OCI-LY7 (cell line): ENCODE data around the gene IFNA2. TPM values are rescaled to one million over a fixed set of nuclear protein-coding genes. Genes with fewer than 3 reads are reported as not detected.

ENCODE experiments used
- BruUV-seq: library from RNA; stranded (reverse); fragments of 400-500 nt; replicated peaks from 2 replicates; lab custom pipeline; 2021; lab: Mats Ljungman, UMichigan
- CTCF ChIA-PET: fragments of 300-600 bp; sonication (Branson Sonifier 250); formaldehyde crosslinking; loops from one replicate; lab custom pipeline; 2022; ENCODE audit warnings: antibody characterized with exemption; ENCODE audit not compliant: unreplicated experiment; lab: Charles Lee
- POLR2A ChIA-PET: fragments of 300-600 bp; sonication (Branson Sonifier 250); formaldehyde crosslinking; loops from one replicate; lab custom pipeline; 2022; ENCODE audit warnings: antibody characterized with exemption; lab: Charles Lee
- DNase-seq: peaks from one replicate; pipeline ENCODE4 v3.0.0-alpha.2; 2015; ENCODE audit warnings: low spot score
- H2AFZ ChIP-seq: fragments of 200-600 bp; sonication (generic), shearing (Covaris generic); 2 replicates; pipeline ENCODE4 v1.6.1; 2014; ENCODE audit warnings: mild to moderate bottlenecking, antibody characterized with exemption, low read length, moderate library complexity
- H3K27ac ChIP-seq: fragments of 200-600 bp; sonication (generic); 2 replicates; pipeline ENCODE4 v1.5.1; 2014; ENCODE audit warnings: mixed run types, low read depth, mild to moderate bottlenecking, moderate library complexity, low read length, inconsistent platforms; ENCODE audit not compliant: poor library complexity, severe bottlenecking
- H3K36me3 ChIP-seq: fragments of 200-600 bp; sonication (generic); 2 replicates; pipeline ENCODE4 v1.6.1; 2014; ENCODE audit warnings: mild to moderate bottlenecking, antibody characterized with exemption, low read length, moderate library complexity, mixed read lengths; ENCODE audit not compliant: insufficient read depth
- H3K4me1 ChIP-seq: fragments of 200-600 bp; sonication (generic); 2 replicates; pipeline ENCODE4 v1.5.1; 2014; ENCODE audit warnings: mild to moderate bottlenecking, low read length; ENCODE audit not compliant: insufficient read depth, poor library complexity, severe bottlenecking
- H3K4me2 ChIP-seq: fragments of 200-600 bp; sonication (generic); 2 replicates; pipeline ENCODE4 v1.6.1; 2014; ENCODE audit warnings: mild to moderate bottlenecking, low read length
- H3K4me3 ChIP-seq: fragments of 200-600 bp; sonication (generic); 2 replicates; pipeline ENCODE4 v1.5.1; 2014; ENCODE audit warnings: mild to moderate bottlenecking, low read depth, low read length; ENCODE audit not compliant: poor library complexity, severe bottlenecking
- H3K79me2 ChIP-seq: fragments of 200-600 bp; sonication (generic); 2 replicates; pipeline ENCODE4 v1.6.1; 2016; ENCODE audit warnings: low read depth, mild to moderate bottlenecking, low read length, moderate library complexity, mixed read lengths; ENCODE audit not compliant: insufficient read depth
- H3K9me2 ChIP-seq: fragments of 200-600 bp; sonication (generic); 2 replicates; pipeline ENCODE4 v1.6.1; 2016; ENCODE audit warnings: mild to moderate bottlenecking, low read length, mixed read lengths; ENCODE audit not compliant: insufficient read depth
- H3K9me3 ChIP-seq: fragments of 200-600 bp; sonication (generic); 2 replicates; pipeline ENCODE4 v1.6.1; 2014; ENCODE audit warnings: mild to moderate bottlenecking, mixed run types, low read length, mixed read lengths
- H4K20me1 ChIP-seq: fragments of 200-600 bp; sonication (generic); 2 replicates; pipeline ENCODE4 v1.6.1; 2014; ENCODE audit warnings: mild to moderate bottlenecking, antibody characterized with exemption, low read length, moderate library complexity, mixed read lengths; ENCODE audit not compliant: insufficient read depth
- CTCF ChIP-seq: fragments of 200-600 bp; sonication (generic); conservative IDR thresholded peaks from 2 replicates; pipeline ENCODE4 v1.5.1; 2014; ENCODE audit warnings: mild to moderate bottlenecking, antibody characterized with exemption, low read length, moderate library complexity, mixed read lengths
- EZH2phosphoT487 ChIP-seq: fragments of 200-600 bp; sonication (generic); IDR thresholded peaks from 2 replicates; pipeline ENCODE4 v1.6.1; 2018; ENCODE audit warnings: low read depth, borderline replicate concordance, mild to moderate bottlenecking, mixed run types, antibody characterized with exemption, low read length, moderate library complexity, mixed read lengths
- intact Hi-C: fragments of 100-400 bp; cut with micrococcal nuclease; formaldehyde crosslinking; loops from one replicate; pipeline ENCODE4 v1.10.0; 2022; ENCODE audit not compliant: unreplicated experiment
- total RNA-seq, 2 experiments: library from RNA; depleted of rRNA in 1 of 2; stranded (reverse); fragments of >200 nt in 1 of 2; shearing (Covaris generic) in 1 of 2; gene quantifications; 2 replicates each; pipeline ENCODE4 v1.2.3, GENCODE V29; 2014 to 2022

Gene IFNA2
- total RNA-seq, 2 experiments from 2014 or later = not detected

GRCh38 chr9:21404146-21404545 is 18.9 kb upstream of the IFNA2 start:
- no peaks in the 10 kb centered on the region for H4K20me1 ChIP-seq
- no peaks in the 10 kb centered on the region for H3K9me3 ChIP-seq
- H2AFZ ChIP-seq = no peak overlapping the region
- intact Hi-C loops = no loop called here
- BruUV-seq = no TSS peak
- H3K36me3 ChIP-seq = no peaks in the 10 kb centered on the region
- POLR2A ChIA-PET = no interaction called here
- no peak overlapping the region for H3K27ac ChIP-seq
- TF ChIP-seq EZH2phosphoT487 = no peak
- no peak for TF ChIP-seq CTCF
- H3K9me2 ChIP-seq = no peaks in the 10 kb centered on the region
- H3K4me1 ChIP-seq = no peaks in the 10 kb centered on the region
- no peaks in the 10 kb centered on the region for H3K79me2 ChIP-seq
- CTCF ChIA-PET = no interaction called here
- DNase-seq = no peak
- no peak overlapping the region for H3K4me2 ChIP-seq
- H3K4me3 ChIP-seq = no peak overlapping the region

GRCh38 chr9:21402386-21403251 is 17.4 kb upstream of the IFNA2 start:
- H3K79me2 ChIP-seq = no peaks in the 10 kb centered on the region
- no peak for DNase-seq
- H3K9me3 ChIP-seq = no peaks in the 10 kb centered on the region
- no peak overlapping the region for H3K4me3 ChIP-seq
- H3K36me3 ChIP-seq = no peaks in the 10 kb centered on the region
- H3K4me1 ChIP-seq = no peaks in the 10 kb centered on the region
- H3K4me2 ChIP-seq = no peak overlapping the region
- intact Hi-C loops = no loop called here
- TF ChIP-seq EZH2phosphoT487 (no peak), CTCF (no peak)
- H2AFZ ChIP-seq = no peak overlapping the region
- H3K27ac ChIP-seq = no peak overlapping the region
- no TSS peak for BruUV-seq
- no peaks in the 10 kb centered on the region for H3K9me2 ChIP-seq
- POLR2A ChIA-PET = interaction anchor here (0.5 kb wide), 1 partner anchor 67 kb away, joined by 4 read pairs; the partner anchor contains the start of gene KLHL9
- CTCF ChIA-PET = no interaction called here
- H4K20me1 ChIP-seq = no peaks in the 10 kb centered on the region

GRCh38 chr9:21399956-21400355 is 14.8 kb upstream of the IFNA2 start:
- no peak overlapping the region for H3K27ac ChIP-seq
- H3K9me2 ChIP-seq = no peaks in the 10 kb centered on the region
- no peak overlapping the region for H3K4me3 ChIP-seq
- H3K79me2 ChIP-seq = no peaks in the 10 kb centered on the region
- H2AFZ ChIP-seq = no peak overlapping the region
- no peaks in the 10 kb centered on the region for H3K36me3 ChIP-seq
- no peaks in the 10 kb centered on the region for H3K4me1 ChIP-seq
- no peak for TF ChIP-seq CTCF
- TF ChIP-seq EZH2phosphoT487 = no peak
- intact Hi-C loops = no loop called here
- BruUV-seq = no TSS peak
- ChIA-PET CTCF (no interaction called here), POLR2A (no interaction called here)
- H3K4me2 ChIP-seq = no peak overlapping the region
- no peak for DNase-seq
- no peaks in the 10 kb centered on the region for H3K9me3 ChIP-seq
- H4K20me1 ChIP-seq = no peaks in the 10 kb centered on the region
